ENCODE data around the gene SWT1. TPM values are rescaled to one million over a fixed set of nuclear protein-coding genes. Genes with fewer than 3 reads are reported as not detected.
"Not testable (repeated sequence)": the region's sequence is repeated elsewhere in the genome, so short reads cannot be mapped to it uniquely, and the experiment has no call there.

SWT1 gene
- total RNA-seq, 2 experiments from 2014 or later, result 3.7 to 3.9 TPM

GRCh38 chr1:185239861-185240260 is 82.9 kb downstream of the SWT1 start:
- CTCF ChIA-PET, result interaction anchor here (1.1 kb wide), 1 partner anchor 9 kb away, joined by 5 read pairs; no protein-coding TSS in a partner anchor
- no peak overlapping the region for H3K4me3 Mint-ChIP-seq

GRCh38 chr1:185241127-185241526 is 84.2 kb downstream of the SWT1 start:
- DNase-seq, result no peak
- CTCF ChIA-PET, result no interaction called here
- H3K4me1 Mint-ChIP-seq, result peaks cover 16% of the 10 kb centered on the region
- H3K4me3 Mint-ChIP-seq, result no peak overlapping the region
- H3K27me3 Mint-ChIP-seq, result no peaks in the 10 kb centered on the region
- POLR2A ChIA-PET, result no interaction called here
- H3K27ac Mint-ChIP-seq, result no peak overlapping the region
- peaks cover 1% of the 10 kb centered on the region for H3K9me3 Mint-ChIP-seq
- no peaks in the 10 kb centered on the region for H3K36me3 Mint-ChIP-seq (ENCODE audit: low read depth)

More at GRCh38 chr1:185239861-185240260, 82.9 kb downstream of the SWT1 start:
- POLR2A ChIA-PET, result no interaction called here
- H3K27me3 Mint-ChIP-seq, result no peaks in the 10 kb centered on the region
- no peak for DNase-seq
- no peaks in the 10 kb centered on the region for H3K36me3 Mint-ChIP-seq (ENCODE audit: low read depth)
- no peaks in the 10 kb centered on the region for H3K9me3 Mint-ChIP-seq
- peaks cover 16% of the 10 kb centered on the region for H3K4me1 Mint-ChIP-seq
- no peak overlapping the region for H3K27ac Mint-ChIP-seq

- ChIA-PET POLR2A (no interaction called here), CTCF (interaction anchor here (0.6 to 0.8 kb wide), 3 partner anchors 25 to 194 kb away, joined by 3 to 7 read pairs (median 3); no protein-coding TSS in a partner anchor)
- no peak overlapping the region for H3K27ac Mint-ChIP-seq
- H3K36me3 Mint-ChIP-seq (ENCODE audit: low read depth), result no peaks in the 10 kb centered on the region
- peaks cover 1% of the 10 kb centered on the region for H3K9me3 Mint-ChIP-seq
- no peak for DNase-seq
- H3K4me3 Mint-ChIP-seq, result no peak overlapping the region
- no peaks in the 10 kb centered on the region for H3K27me3 Mint-ChIP-seq
- peaks cover 10% of the 10 kb centered on the region for H3K4me1 Mint-ChIP-seq
Observed at GRCh38 chr1:185244015-185244747, 87.2 kb downstream of the SWT1 start.

- no peak overlapping the region for H3K4me3 Mint-ChIP-seq
- H3K9me3 Mint-ChIP-seq, result peaks cover 1% of the 10 kb centered on the region
- no peak for DNase-seq
- H3K4me1 Mint-ChIP-seq, result no peaks in the 10 kb centered on the region
- CTCF ChIA-PET, result no interaction called here
- POLR2A ChIA-PET, result no interaction called here
- H3K27ac Mint-ChIP-seq, result no peak overlapping the region
- H3K36me3 Mint-ChIP-seq (ENCODE audit: low read depth), result no peaks in the 10 kb centered on the region
- H3K27me3 Mint-ChIP-seq, result no peaks in the 10 kb centered on the region
Observed at GRCh38 chr1:185245466-185245865, 88.5 kb downstream of the SWT1 start.

GRCh38 chr1:185249563-185249962 is 92.6 kb downstream of the SWT1 start:
- Mint-ChIP-seq H3K4me1 (no peaks in the 10 kb centered on the region), H3K9me3 (peaks cover 1% of the 10 kb centered on the region), H3K4me3 (no peak overlapping the region), H3K36me3 (ENCODE audit: low read depth) (no peaks in the 10 kb centered on the region), H3K27ac (no peak overlapping the region), H3K27me3 (no peaks in the 10 kb centered on the region)
- ChIA-PET POLR2A (no interaction called here), CTCF (interaction anchor here (1.0 to 1.1 kb wide), 2 partner anchors 10 to 52 kb away, joined by 3 to 5 read pairs; no protein-coding TSS in a partner anchor)
- DNase-seq, result no peak

- no peak for DNase-seq
- H3K4me1 Mint-ChIP-seq, result no peaks in the 10 kb centered on the region
- no peak overlapping the region for H3K4me3 Mint-ChIP-seq
- no peaks in the 10 kb centered on the region for H3K27me3 Mint-ChIP-seq
- CTCF ChIA-PET, result interaction anchor here (1.0 kb wide), 1 partner anchor 52 kb away, joined by 3 read pairs; no protein-coding TSS in a partner anchor
- H3K27ac Mint-ChIP-seq, result no peak overlapping the region
- peaks cover 5% of the 10 kb centered on the region for H3K9me3 Mint-ChIP-seq
- POLR2A ChIA-PET, result no interaction called here
- peaks cover 2% of the 10 kb centered on the region for H3K36me3 Mint-ChIP-seq (ENCODE audit: low read depth)
Observed at GRCh38 chr1:185250063-185250462, 93.1 kb downstream of the SWT1 start.

GRCh38 chr1:185251928-185252327 is 95.0 kb downstream of the SWT1 start:
- POLR2A ChIA-PET; H3K4me1 Mint-ChIP-seq; H3K36me3 Mint-ChIP-seq (ENCODE audit: low read depth); H3K27ac Mint-ChIP-seq; DNase-seq; H3K27me3 Mint-ChIP-seq; CTCF ChIA-PET; H3K9me3 Mint-ChIP-seq; H3K4me3 Mint-ChIP-seq: not testable (repeated sequence)

- POLR2A ChIA-PET; CTCF ChIA-PET; H3K4me3 Mint-ChIP-seq; H3K27me3 Mint-ChIP-seq; H3K27ac Mint-ChIP-seq; H3K4me1 Mint-ChIP-seq; H3K9me3 Mint-ChIP-seq; H3K36me3 Mint-ChIP-seq (ENCODE audit: low read depth); DNase-seq: not testable (repeated sequence)
Observed at GRCh38 chr1:185252404-185252803, 95.4 kb downstream of the SWT1 start.

- H3K4me3 Mint-ChIP-seq; H3K27me3 Mint-ChIP-seq; H3K27ac Mint-ChIP-seq; H3K36me3 Mint-ChIP-seq (ENCODE audit: low read depth); POLR2A ChIA-PET; CTCF ChIA-PET; H3K9me3 Mint-ChIP-seq; DNase-seq: not testable (repeated sequence)
- H3K4me1 Mint-ChIP-seq, result peaks cover 13% of the 10 kb centered on the region
Observed at GRCh38 chr1:185255595-185255994, 98.6 kb downstream of the SWT1 start.

GRCh38 chr1:185257116-185257949 is 100.4 kb downstream of the SWT1 start:
- POLR2A ChIA-PET, DNase-seq, CTCF ChIA-PET: not testable (repeated sequence)

GRCh38 chr1:185257950-185258208 is 100.9 kb downstream of the SWT1 start:
- Mint-ChIP-seq H3K4me3 (peak overlapping the region; percentile 16), H3K9me3 (peaks cover 7% of the 10 kb centered on the region), H3K4me1 (peaks cover 13% of the 10 kb centered on the region), H3K27me3 (no peaks in the 10 kb centered on the region), H3K36me3 (ENCODE audit: low read depth) (peaks cover 6% of the 10 kb centered on the region), H3K27ac (peak overlapping the region; percentile 68)
- CTCF ChIA-PET, result no interaction called here
- DNase-seq, result no peak
- POLR2A ChIA-PET, result no interaction called here

More at GRCh38 chr1:185257116-185257949, 100.4 kb downstream of the SWT1 start:
- H3K36me3 Mint-ChIP-seq (ENCODE audit: low read depth); H3K9me3 Mint-ChIP-seq; H3K27me3 Mint-ChIP-seq: not testable (repeated sequence)
- peak overlapping the region; percentile 85 for H3K27ac Mint-ChIP-seq
- H3K4me1 Mint-ChIP-seq, result peaks cover 13% of the 10 kb centered on the region
- H3K4me3 Mint-ChIP-seq, result peak overlapping the region; percentile 49

GRCh38 chr1:185258676-185259075 is 101.7 kb downstream of the SWT1 start:
- CTCF ChIA-PET, result no interaction called here
- no peak overlapping the region for H3K4me3 Mint-ChIP-seq
- no peak for DNase-seq
- H3K9me3 Mint-ChIP-seq, result peaks cover 7% of the 10 kb centered on the region
- H3K27ac Mint-ChIP-seq, result no peak overlapping the region
- peaks cover 6% of the 10 kb centered on the region for H3K36me3 Mint-ChIP-seq (ENCODE audit: low read depth)
- H3K27me3 Mint-ChIP-seq, result no peaks in the 10 kb centered on the region
- POLR2A ChIA-PET, result no interaction called here
- peaks cover 13% of the 10 kb centered on the region for H3K4me1 Mint-ChIP-seq

- Mint-ChIP-seq H3K27ac (no peak overlapping the region), H3K4me1 (peaks cover 13% of the 10 kb centered on the region), H3K36me3 (ENCODE audit: low read depth) (peaks cover 4% of the 10 kb centered on the region), H3K4me3 (no peak overlapping the region), H3K27me3 (no peaks in the 10 kb centered on the region), H3K9me3 (peaks cover 4% of the 10 kb centered on the region)
- no peak for DNase-seq
- POLR2A ChIA-PET, result no interaction called here
- CTCF ChIA-PET, result no interaction called here
Observed at GRCh38 chr1:185260611-185261010, 103.6 kb downstream of the SWT1 start.

Measured in activated CD4-positive, alpha-beta T cell treated with anti-CD3 and anti-CD28 coated beads, Interleukin-2, amount 10 ng/mL, durations not matched to agents 7 days and 5 days (primary cell).